ENCODE results near the gene IL1R1.

IL1R1 gene

GRCh38 chr2:102226612-102227391 is 84.3 kb downstream of the IL1R1 start:
- peaks cover 55% of the 10 kb centered on the region for H3K4me1 Mint-ChIP-seq
- H3K9me3 Mint-ChIP-seq: no peaks in the 10 kb centered on the region
- no peak for TF ChIP-seq CTCF (IDR thresholded peaks at IDR 0.05)
- H3K36me3 Mint-ChIP-seq (ENCODE audit: low read depth): no peaks in the 10 kb centered on the region
- H3K27me3 Mint-ChIP-seq (ENCODE audit: low read depth, poor library complexity): peaks cover 6% of the 10 kb centered on the region
- DNase-seq: no peak
- peak overlapping the region; percentile 99 for H3K27ac Mint-ChIP-seq
- H3K4me3 Mint-ChIP-seq: peak overlapping the region; percentile 25

GRCh38 chr2:102229141-102229769 is 86.7 kb downstream of the IL1R1 start:
- no peaks in the 10 kb centered on the region for H3K9me3 Mint-ChIP-seq
- H3K4me3 Mint-ChIP-seq: no peak overlapping the region
- TF ChIP-seq CTCF (IDR thresholded peaks at IDR 0.05): no peak
- peaks cover 56% of the 10 kb centered on the region for H3K4me1 Mint-ChIP-seq
- no peak for DNase-seq
- no peaks in the 10 kb centered on the region for H3K36me3 Mint-ChIP-seq (ENCODE audit: low read depth)
- no peak overlapping the region for H3K27ac Mint-ChIP-seq
- H3K27me3 Mint-ChIP-seq (ENCODE audit: low read depth, poor library complexity): no peaks in the 10 kb centered on the region

Data from nephron progenitor cell (in vitro differentiated cells).